Cardiac muscle cell (in vitro differentiated cells and primary cell): ENCODE results near the gene SUN1. TPM values are rescaled to one million over a fixed set of nuclear protein-coding genes. Genes with fewer than 3 reads are reported as not detected.
"Not testable (repeated sequence)": the region's sequence is repeated elsewhere in the genome, so short reads cannot be mapped to it uniquely, and the experiment has no call there.

Experiments
- DNase-seq, 2 donors: peaks; one replicate each; pipeline versions ENCODE4 v3.0.0 to v3.0.0-alpha.2; 2010 to 2017; ENCODE audit warnings: low read depth in 1 of 2, low spot score in 1 of 2
- H3K27ac ChIP-seq: fragments of 200-600 bp; sonication (generic); 2 replicates; pipeline ENCODE4 v1.5.1; 2016
- H3K27me3 ChIP-seq: fragments of 200-600 bp; sonication (generic); 2 replicates; pipeline ENCODE4 v1.6.0; 2016; ENCODE audit warnings: control low read depth
- H3K36me3 ChIP-seq: fragments of 200-600 bp; sonication (generic); 2 replicates; pipeline ENCODE4 v1.5.1; 2016; ENCODE audit warnings: control low read depth
- H3K4me1 ChIP-seq: fragments of 200-600 bp; sonication (generic); 2 replicates; pipeline ENCODE4 v1.8.1; 2017; ENCODE audit warnings: low read depth, mild to moderate bottlenecking, mixed run types
- H3K4me3 ChIP-seq: fragments of 200-600 bp; sonication (generic); 2 replicates; pipeline ENCODE4 v1.5.1; 2016; ENCODE audit warnings: mild to moderate bottlenecking
- H3K9me3 ChIP-seq: fragments of 200-600 bp; sonication (generic); 2 replicates; pipeline ENCODE4 v1.5.1; 2017; ENCODE audit warnings: low read depth, mild to moderate bottlenecking, control low read depth
- CTCF ChIP-seq: IDR thresholded peaks from 2 replicates; pipeline ENCODE4 v1.5.1; 2012; ENCODE audit warnings: low read depth, mild to moderate bottlenecking, low read length
- polyA plus RNA-seq: library from polyadenylated mRNA; unstranded; fragments of >200 nt; fragmentation: Nextera tagmentation; extraction: Ambion mirVana; gene quantifications from 2 replicates; pipeline ENCODE4 v1.2.1, GENCODE V29; 2016
- total RNA-seq: library from RNA; depleted of rRNA; stranded (reverse); fragments of >200 nt; gene quantifications from 2 replicates; pipeline ENCODE4 v1.2.3, GENCODE V29; 2016

SUN1 gene
- total and polyA plus RNA-seq, 2 experiments from 2014 or later = 172 to 188 TPM

- Histone ChIP-seq H3K4me3 (no peak overlapping the region), H3K36me3 (peaks cover 37% of the 10 kb centered on the region), H3K27ac (no peak overlapping the region), H3K27me3 (no peaks in the 10 kb centered on the region), H3K9me3 (no peaks in the 10 kb centered on the region), H3K4me1 (no peaks in the 10 kb centered on the region)
- TF ChIP-seq CTCF = no peak
- no peak for DNase-seq
These were observed 34.7 kb downstream of the SUN1 start for GRCh38 chr7:867001-867405.

- no peak for TF ChIP-seq CTCF
- no peak for DNase-seq
- H3K4me1 ChIP-seq = no peaks in the 10 kb centered on the region
- H3K27me3 ChIP-seq = no peaks in the 10 kb centered on the region
- H3K4me3 ChIP-seq = no peak overlapping the region
- no peaks in the 10 kb centered on the region for H3K9me3 ChIP-seq
- H3K27ac ChIP-seq = no peak overlapping the region
- peaks cover 37% of the 10 kb centered on the region for H3K36me3 ChIP-seq
These were observed 35.3 kb downstream of the SUN1 start for GRCh38 chr7:867406-868188.

DNA sequence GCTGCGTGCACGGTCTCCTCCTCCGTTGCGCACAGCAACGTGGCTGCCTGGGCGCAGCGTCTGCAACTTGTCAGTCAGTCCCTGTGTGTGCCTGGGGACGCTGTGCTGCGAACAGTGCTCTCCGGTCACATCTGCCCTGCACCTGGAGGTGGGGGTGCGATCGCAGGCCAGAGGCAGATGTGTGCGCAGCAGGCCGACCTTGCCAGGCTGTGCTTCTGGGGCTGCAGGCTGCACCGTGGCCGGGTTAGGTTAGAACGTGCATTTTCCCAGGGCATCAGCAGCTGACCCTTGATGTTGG lies 35.9 kb downstream of the SUN1 start:
- Histone ChIP-seq H3K27ac (no peak overlapping the region), H3K4me1 (no peaks in the 10 kb centered on the region), H3K4me3 (no peak overlapping the region), H3K27me3 (no peaks in the 10 kb centered on the region), H3K36me3 (peaks cover 38% of the 10 kb centered on the region), H3K9me3 (no peaks in the 10 kb centered on the region)
- no peak for DNase-seq
- TF ChIP-seq CTCF = no peak

DNA sequence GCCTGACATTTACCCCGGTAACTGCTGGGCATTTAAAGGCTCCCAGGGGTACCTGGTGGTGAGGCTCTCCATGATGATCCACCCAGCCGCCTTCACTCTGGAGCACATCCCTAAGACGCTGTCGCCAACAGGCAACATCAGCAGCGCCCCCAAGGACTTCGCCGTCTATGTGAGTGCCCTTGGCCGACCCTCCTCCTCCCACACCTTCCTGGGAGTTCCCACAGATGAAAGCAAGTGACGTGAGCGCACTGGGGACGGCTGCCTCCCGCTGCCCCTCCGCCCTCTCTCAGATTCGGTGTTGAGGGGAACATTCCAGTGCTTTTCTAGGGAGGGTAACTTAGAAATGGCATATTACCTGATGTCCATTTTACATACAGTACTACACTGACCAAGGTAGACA lies 37.1 kb downstream of the SUN1 start:
- no peak for DNase-seq
- Histone ChIP-seq H3K27me3 (no peaks in the 10 kb centered on the region), H3K27ac (peak overlapping the region; percentile 6), H3K9me3 (no peaks in the 10 kb centered on the region), H3K4me1 (peaks cover 9% of the 10 kb centered on the region), H3K4me3 (no peak overlapping the region), H3K36me3 (peaks cover 30% of the 10 kb centered on the region)
- TF ChIP-seq CTCF = no peak

DNA sequence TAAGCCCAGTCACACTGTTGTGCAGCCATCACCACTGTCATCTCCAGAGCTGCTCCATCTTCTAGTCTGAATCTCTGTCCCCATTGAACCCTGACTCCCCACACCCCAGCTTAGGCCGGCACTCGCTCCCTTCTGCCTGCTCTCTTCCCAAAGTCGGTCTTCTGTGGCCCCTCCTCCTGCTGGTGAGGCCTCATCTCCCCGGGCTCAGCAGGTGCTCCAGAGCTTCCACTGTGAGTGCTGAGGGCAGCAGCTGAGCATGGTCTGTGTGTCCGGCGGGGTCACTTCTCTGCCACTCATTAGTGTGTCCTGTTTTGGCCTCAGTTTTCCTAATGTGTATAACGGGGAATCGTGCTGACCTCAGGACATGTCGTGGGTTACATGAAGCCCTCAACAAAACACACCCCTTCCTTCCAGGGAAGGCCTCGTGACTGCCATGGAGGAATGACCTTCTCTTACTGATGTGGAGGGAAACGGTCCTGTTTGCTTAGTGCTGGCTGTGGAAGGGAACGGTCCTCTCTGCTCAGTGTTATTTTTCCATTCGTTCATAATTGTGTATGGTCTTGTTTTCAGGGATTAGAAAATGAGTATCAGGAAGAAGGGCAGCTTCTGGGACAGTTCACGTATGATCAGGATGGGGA lies 39.7 kb downstream of the SUN1 start:
- H3K4me3 ChIP-seq = no peak overlapping the region
- no peak for DNase-seq
- H3K9me3 ChIP-seq = no peaks in the 10 kb centered on the region
- no peaks in the 10 kb centered on the region for H3K27me3 ChIP-seq
- H3K4me1 ChIP-seq = peaks cover 14% of the 10 kb centered on the region
- H3K27ac ChIP-seq = peak overlapping the region; percentile 85
- H3K36me3 ChIP-seq = peaks cover 18% of the 10 kb centered on the region
- no peak for TF ChIP-seq CTCF

DNA sequence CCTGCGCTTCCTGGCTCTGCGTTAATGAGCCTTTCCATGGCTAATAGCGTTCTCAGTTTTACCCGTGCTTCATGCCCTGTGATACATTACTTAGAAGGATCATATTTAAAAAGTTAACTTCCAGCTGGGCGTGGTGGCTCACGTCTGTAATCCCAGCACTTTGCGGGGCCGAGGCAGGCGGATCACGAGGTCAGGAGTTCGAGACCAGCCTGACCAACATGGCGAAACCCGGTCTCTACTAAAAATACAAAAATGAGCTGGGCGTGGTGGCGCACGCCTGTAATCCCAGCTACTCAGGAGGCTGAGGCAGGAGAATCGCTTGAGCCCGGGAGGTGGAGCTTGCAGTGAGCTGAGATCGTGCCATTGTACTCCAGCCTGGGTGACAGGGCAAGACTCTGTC lies 40.4 kb downstream of the SUN1 start:
- Histone ChIP-seq H3K4me1 (peaks cover 14% of the 10 kb centered on the region), H3K36me3 (peaks cover 18% of the 10 kb centered on the region), H3K27ac (peak overlapping the region; percentile 85)
- not testable (repeated sequence) for H3K4me3 ChIP-seq, H3K9me3 ChIP-seq, H3K27me3 ChIP-seq, DNase-seq
